ENCODE measurements around the gene TBX3. TPM values are rescaled to one million over a fixed set of nuclear protein-coding genes. Genes with fewer than 3 reads are reported as not detected.
A peak's percentile ranks its signal among the peaks of the same experiment; 100 is the strongest.

Gene TBX3
- polyA plus RNA-seq, 1 donor: 71.7 TPM

DNA sequence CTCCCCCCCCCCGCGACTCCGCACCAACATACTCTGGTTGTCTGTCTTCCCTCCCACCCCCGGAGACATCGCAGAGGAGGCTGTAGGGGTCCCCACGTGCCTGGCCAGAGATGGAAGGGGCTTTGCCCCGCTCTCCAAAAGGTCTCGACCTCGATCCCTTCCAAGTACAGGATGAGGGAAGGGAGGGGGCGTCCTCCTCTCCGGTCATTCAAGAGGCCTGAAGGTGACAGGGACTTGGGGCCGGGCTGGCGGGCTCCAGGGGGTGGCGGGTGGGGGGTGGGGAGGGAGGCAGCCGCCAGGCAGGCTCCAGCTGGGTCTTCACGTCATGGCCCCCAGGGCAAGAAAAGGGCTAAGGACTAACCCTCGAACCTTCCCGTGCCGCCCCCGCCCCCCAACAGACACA, 15.1 kb downstream of the TBX3 start:
- H3K9me3 ChIP-seq (ENCODE audit: control insufficient read depth, low read depth, low read length): peaks cover 11% of the 10 kb centered on the region
- peaks cover 9% of the 10 kb centered on the region for H3K4me1 ChIP-seq (ENCODE audit: control insufficient read depth, insufficient read depth, low read length)
- peak overlapping the region; percentile 78 for H3K27ac ChIP-seq (ENCODE audit: low read length)
- peaks cover 43% of the 10 kb centered on the region for H3K27me3 ChIP-seq (ENCODE audit: control insufficient read depth, insufficient read depth, low read length)
- peak overlapping the region; percentile 53 for H3K4me3 ChIP-seq (ENCODE audit: low read length)
- H3K36me3 ChIP-seq (ENCODE audit: control insufficient read depth, insufficient read depth, low read length): peaks cover 22% of the 10 kb centered on the region
- WGBS (ENCODE audit: insufficient coverage, low lambda C conversion rate): no CpG with 5 or more reads among the region's 20 CpGs
- peak in 1 of 2 donors; percentile 38 for DNase-seq

DNA sequence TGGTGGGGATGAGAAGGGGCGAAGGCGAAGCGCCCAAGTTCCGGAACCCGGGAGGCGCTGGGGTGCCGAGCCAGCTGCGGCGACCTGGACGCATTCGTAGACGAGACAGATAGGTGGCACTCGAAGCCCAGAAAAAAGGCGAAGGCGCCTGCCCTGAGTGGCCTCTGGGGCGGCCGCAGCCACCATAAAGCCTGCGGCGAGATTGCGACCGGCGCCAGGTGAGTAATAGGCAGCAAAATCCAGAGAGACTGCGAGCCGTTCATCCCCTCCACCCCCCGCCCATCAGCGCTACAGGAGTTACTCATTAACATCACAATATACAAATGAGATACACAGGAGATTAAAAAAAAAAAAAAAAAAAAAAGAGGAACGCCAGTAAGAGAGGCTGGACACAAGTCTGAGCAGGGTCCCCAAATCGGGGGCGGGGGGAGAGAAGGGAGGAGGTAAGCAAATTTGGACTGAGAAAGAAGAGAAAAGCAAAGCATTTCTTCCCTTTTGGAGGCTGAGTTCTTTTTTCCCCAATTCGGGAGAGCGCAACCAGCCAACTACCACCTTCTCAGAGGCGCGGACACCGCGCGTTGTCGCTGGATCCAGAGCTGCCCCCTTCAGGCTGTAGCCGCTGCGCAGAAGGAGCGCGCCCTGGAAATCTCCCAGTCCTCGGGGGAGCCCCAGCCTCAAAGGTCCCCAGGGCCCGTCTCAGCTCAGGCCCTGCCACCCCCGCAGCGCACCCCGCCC, 15.7 kb downstream of the TBX3 start:
- Histone ChIP-seq H3K4me3 (ENCODE audit: low read length) (peak overlapping the region; percentile 53), H3K9me3 (ENCODE audit: control insufficient read depth, low read depth, low read length) (peaks cover 11% of the 10 kb centered on the region), H3K27ac (ENCODE audit: low read length) (peak overlapping the region; percentile 78), H3K27me3 (ENCODE audit: control insufficient read depth, insufficient read depth, low read length) (peaks cover 45% of the 10 kb centered on the region), H3K4me1 (ENCODE audit: control insufficient read depth, insufficient read depth, low read length) (peaks cover 9% of the 10 kb centered on the region), H3K36me3 (ENCODE audit: control insufficient read depth, insufficient read depth, low read length) (peaks cover 16% of the 10 kb centered on the region)
- WGBS (ENCODE audit: insufficient coverage, low lambda C conversion rate): no CpG with 5 or more reads among the region's 46 CpGs
- peak; percentile 89 to 95 for DNase-seq

DNA sequence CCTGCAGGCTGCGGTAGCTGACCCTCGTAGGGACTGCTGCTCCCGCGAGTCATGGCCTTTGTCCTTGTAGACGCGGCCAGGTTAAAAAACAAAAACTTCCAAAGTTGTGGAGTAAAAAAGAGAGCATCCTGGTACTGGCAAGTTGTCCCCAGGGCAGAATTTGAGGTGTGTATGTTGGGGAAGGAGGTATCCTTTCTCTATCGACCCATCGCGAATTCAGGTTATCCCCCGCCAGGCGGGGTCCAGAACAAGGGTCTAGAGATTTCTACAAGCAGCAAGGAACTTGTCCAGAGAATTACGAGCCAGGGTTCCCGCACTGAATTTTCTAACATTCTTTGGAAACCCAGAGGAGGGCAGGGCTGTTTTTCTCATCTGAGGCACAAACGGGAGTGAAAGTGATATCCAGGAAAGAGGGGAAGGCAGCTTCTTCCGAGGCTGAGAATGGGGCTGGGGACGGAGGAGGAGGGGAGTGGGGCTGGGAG, 16.3 kb downstream of the TBX3 start:
- DNase-seq: no peak
- Histone ChIP-seq H3K4me1 (ENCODE audit: control insufficient read depth, insufficient read depth, low read length) (peaks cover 9% of the 10 kb centered on the region), H3K9me3 (ENCODE audit: control insufficient read depth, low read depth, low read length) (peaks cover 11% of the 10 kb centered on the region), H3K27ac (ENCODE audit: low read length) (peak overlapping the region; percentile 78), H3K27me3 (ENCODE audit: control insufficient read depth, insufficient read depth, low read length) (peaks cover 45% of the 10 kb centered on the region), H3K4me3 (ENCODE audit: low read length) (peak overlapping the region; percentile 53), H3K36me3 (ENCODE audit: control insufficient read depth, insufficient read depth, low read length) (peaks cover 10% of the 10 kb centered on the region)
- no CpG with 5 or more reads among the region's 16 CpGs for WGBS (ENCODE audit: insufficient coverage, low lambda C conversion rate)

DNA sequence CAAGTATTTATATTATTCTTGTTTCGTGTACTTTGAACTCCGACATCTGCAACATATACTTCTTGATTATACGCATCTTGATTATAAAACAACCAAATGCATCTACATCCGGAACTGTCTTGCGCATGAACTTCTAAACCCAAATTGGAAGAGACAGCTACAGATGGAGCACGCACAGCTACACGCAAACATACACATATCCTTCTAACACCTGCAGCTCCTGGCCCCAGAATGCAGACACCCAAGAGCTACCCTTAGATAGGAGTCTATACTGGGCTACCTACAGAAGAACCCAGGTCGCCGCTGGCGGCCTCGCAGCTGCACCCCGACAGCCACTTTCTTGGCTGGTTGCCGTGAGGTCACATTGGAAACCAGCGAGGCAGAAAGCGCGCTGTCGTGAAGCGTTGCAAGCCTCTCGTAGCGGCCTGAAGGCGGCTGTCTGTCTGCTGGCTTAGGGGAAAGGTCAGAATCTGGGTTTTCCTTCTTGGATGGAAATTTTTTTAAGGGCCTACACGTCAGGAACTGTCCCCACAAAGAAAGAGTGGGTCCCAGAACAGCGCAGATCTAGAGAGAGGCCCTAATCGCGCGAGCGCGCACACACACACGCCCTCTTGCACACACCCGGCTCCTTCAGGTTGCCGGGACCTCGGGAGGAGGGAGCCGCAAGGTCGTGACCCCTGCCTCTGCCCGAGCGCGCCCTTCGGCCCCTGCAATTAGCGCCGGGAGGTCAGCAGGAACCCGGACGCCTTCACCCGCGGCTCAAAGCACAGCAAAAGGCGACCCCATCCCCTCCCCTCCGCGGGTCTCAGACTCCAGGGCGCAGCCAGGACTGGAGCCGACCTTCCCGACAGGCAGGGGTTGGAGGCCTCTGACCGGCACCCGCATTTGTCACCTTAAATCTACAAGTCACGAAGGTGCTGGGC, 17.0 kb downstream of the TBX3 start:
- H3K27ac ChIP-seq (ENCODE audit: low read length): peak overlapping the region; percentile 78
- no peak overlapping the region for H3K4me3 ChIP-seq (ENCODE audit: low read length)
- H3K4me1 ChIP-seq (ENCODE audit: control insufficient read depth, insufficient read depth, low read length): peaks cover 9% of the 10 kb centered on the region
- no CpG with 5 or more reads among the region's 53 CpGs for WGBS (ENCODE audit: insufficient coverage, low lambda C conversion rate)
- H3K36me3 ChIP-seq (ENCODE audit: control insufficient read depth, insufficient read depth, low read length): peaks cover 6% of the 10 kb centered on the region
- peaks cover 11% of the 10 kb centered on the region for H3K9me3 ChIP-seq (ENCODE audit: control insufficient read depth, low read depth, low read length)
- H3K27me3 ChIP-seq (ENCODE audit: control insufficient read depth, insufficient read depth, low read length): peaks cover 45% of the 10 kb centered on the region
- no peak for DNase-seq

DNA sequence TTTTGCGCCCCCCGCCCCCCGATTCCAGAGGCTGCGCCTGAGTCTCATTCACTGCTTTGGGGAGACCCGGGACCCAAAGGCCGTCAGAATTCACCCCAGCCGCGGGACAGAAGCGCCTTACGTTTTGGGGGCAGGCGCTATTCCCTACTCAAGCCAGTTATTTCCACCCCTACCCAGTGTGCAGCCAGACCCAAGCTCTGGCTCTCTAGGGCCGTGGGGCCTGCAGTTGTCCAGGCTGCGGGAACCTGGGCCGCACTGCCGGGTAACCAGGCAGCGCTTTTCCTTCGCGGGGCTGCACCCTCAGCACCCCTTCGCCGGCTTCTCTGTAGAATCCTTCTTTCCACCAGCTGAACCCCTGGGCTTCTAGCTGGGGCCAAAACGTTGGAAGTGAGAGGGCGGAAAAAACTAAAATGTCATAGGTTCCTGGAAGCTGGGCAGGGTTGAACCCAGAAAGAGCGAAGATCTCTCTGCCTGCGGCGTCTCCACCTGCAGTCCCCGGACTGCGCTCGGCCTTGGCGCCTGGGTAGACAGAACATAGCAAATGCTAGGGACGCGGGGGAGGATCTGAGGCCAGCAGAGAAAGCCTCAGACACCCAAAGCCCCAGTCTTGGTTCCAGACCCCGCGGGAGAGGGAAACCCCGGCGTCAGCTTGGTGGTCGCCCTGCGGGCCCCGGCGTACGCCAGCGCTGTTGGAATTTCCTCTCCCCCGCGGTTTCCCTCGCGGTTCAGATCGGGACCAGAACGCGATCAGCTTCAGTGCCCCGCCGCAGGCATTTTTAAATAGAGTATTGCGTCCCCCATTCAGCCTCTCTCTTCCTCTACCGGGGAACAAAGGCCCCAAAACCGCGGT, 18.3 kb downstream of the TBX3 start:
- Histone ChIP-seq H3K4me3 (ENCODE audit: low read length) (no peak overlapping the region), H3K27ac (ENCODE audit: low read length) (no peak overlapping the region), H3K9me3 (ENCODE audit: control insufficient read depth, low read depth, low read length) (peaks cover 11% of the 10 kb centered on the region), H3K4me1 (ENCODE audit: control insufficient read depth, insufficient read depth, low read length) (peaks cover 9% of the 10 kb centered on the region), H3K36me3 (ENCODE audit: control insufficient read depth, insufficient read depth, low read length) (no peaks in the 10 kb centered on the region), H3K27me3 (ENCODE audit: control insufficient read depth, insufficient read depth, low read length) (peaks cover 45% of the 10 kb centered on the region)
- no peak for DNase-seq
- no CpG with 5 or more reads among the region's 54 CpGs for WGBS (ENCODE audit: insufficient coverage, low lambda C conversion rate)

DNA sequence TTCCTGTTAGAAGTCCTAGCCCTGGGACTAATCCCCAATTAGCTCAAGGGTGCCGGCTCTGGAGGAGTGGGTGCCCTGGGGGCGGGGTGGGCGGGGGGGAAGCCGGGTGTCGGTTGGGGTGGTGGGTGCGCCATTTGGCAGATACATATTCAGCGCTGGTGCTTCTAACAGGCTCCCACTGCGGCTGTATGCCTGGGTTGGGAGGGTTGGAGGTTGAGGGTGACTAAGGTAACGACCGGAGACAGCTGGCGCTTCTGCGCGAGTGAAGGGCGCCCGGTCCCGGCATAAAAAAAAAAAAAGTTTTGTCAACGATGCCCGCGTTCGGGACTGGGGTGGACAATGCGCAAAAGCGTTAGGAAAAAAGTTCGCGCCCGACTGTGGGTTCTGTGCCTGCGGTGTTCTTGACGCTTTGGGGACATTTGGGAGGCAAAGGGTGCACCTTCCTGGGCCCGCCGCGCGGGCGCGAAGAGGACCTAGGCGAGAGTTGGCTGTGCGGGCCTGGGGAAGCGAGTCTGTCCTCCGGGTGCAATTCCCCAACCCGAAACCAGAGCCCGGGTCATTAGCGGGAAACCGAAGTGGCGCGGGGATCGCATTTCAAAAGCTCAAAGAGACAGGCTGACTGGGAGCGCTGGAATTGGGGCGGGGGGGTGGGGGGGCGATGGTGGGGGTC, 19.2 kb downstream of the TBX3 start:
- Histone ChIP-seq H3K36me3 (ENCODE audit: control insufficient read depth, insufficient read depth, low read length) (no peaks in the 10 kb centered on the region), H3K4me1 (ENCODE audit: control insufficient read depth, insufficient read depth, low read length) (peaks cover 9% of the 10 kb centered on the region), H3K9me3 (ENCODE audit: control insufficient read depth, low read depth, low read length) (peaks cover 11% of the 10 kb centered on the region), H3K27ac (ENCODE audit: low read length) (no peak overlapping the region), H3K27me3 (ENCODE audit: control insufficient read depth, insufficient read depth, low read length) (peaks cover 45% of the 10 kb centered on the region), H3K4me3 (ENCODE audit: low read length) (no peak overlapping the region)
- no peak for DNase-seq
- WGBS (ENCODE audit: insufficient coverage, low lambda C conversion rate): 0% methylated on average over 2 of the region's 47 CpGs

DNA sequence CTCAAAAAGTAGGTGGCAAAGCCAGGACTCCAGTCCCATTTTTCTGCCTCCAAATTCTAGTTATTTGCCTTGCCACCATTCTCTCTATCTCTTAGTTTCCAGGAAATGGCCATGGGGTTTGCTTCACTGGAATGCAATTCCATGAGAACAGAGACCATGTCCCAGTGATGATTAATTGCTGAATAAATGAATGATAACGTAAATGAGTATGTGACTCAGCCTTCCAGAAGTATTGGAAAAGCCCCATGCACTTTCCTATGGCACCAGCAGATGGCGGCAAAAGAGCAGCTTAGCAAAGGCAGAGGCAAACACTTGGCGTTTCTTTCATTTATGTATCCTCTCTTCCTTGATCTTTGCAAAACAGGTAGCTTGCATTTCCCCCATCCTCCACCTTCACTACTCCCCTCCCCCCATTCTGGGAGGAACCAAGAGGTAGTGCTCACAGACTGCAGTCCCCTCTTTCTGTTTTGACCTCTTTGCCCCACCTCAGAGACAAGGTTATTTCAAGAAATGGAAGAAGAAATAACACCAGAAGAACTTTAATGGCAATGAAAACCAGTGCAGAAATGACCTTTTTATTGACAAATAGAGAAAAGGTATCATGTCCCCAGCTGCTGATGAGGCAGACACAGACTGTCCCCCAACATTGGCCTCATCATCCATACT, 21.3 kb downstream of the TBX3 start:
- Histone ChIP-seq H3K4me3 (ENCODE audit: low read length) (no peak overlapping the region), H3K36me3 (ENCODE audit: control insufficient read depth, insufficient read depth, low read length) (no peaks in the 10 kb centered on the region), H3K27ac (ENCODE audit: low read length) (no peak overlapping the region), H3K4me1 (ENCODE audit: control insufficient read depth, insufficient read depth, low read length) (peaks cover 7% of the 10 kb centered on the region), H3K9me3 (ENCODE audit: control insufficient read depth, low read depth, low read length) (peaks cover 11% of the 10 kb centered on the region), H3K27me3 (ENCODE audit: control insufficient read depth, insufficient read depth, low read length) (peaks cover 38% of the 10 kb centered on the region)
- WGBS (ENCODE audit: insufficient coverage, low lambda C conversion rate): no CpG with 5 or more reads among the region's 3 CpGs
- DNase-seq: peak in 1 of 2 donors; percentile 69

DNA sequence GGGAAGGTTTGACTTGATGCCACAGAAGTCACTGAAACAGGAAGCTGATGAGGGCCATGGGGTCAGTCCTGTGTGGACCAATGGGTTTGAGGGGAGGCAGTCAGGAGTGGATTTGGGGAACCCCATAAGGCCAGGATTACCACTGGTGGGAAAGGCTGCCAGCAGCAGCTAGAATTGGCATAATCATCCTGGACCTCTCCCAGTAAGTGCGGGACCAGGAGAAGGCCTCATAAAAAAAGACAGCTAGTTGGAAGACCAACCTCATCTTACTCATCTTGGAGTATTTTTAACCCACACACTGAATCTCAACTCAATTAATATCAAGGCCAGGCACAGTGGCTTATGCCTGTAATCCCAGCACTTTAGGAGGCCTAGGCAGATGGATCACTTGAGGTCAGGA, 22.7 kb downstream of the TBX3 start:
- H3K4me3 ChIP-seq (ENCODE audit: low read length): no peak overlapping the region
- H3K36me3 ChIP-seq (ENCODE audit: control insufficient read depth, insufficient read depth, low read length): no peaks in the 10 kb centered on the region
- WGBS (ENCODE audit: insufficient coverage, low lambda C conversion rate): no CpG with 5 or more reads among the region's 1 CpG
- no peaks in the 10 kb centered on the region for H3K4me1 ChIP-seq (ENCODE audit: control insufficient read depth, insufficient read depth, low read length)
- peaks cover 6% of the 10 kb centered on the region for H3K9me3 ChIP-seq (ENCODE audit: control insufficient read depth, low read depth, low read length)
- peaks cover 24% of the 10 kb centered on the region for H3K27me3 ChIP-seq (ENCODE audit: control insufficient read depth, insufficient read depth, low read length)
- no peak overlapping the region for H3K27ac ChIP-seq (ENCODE audit: low read length)
- DNase-seq: no peak

DNA sequence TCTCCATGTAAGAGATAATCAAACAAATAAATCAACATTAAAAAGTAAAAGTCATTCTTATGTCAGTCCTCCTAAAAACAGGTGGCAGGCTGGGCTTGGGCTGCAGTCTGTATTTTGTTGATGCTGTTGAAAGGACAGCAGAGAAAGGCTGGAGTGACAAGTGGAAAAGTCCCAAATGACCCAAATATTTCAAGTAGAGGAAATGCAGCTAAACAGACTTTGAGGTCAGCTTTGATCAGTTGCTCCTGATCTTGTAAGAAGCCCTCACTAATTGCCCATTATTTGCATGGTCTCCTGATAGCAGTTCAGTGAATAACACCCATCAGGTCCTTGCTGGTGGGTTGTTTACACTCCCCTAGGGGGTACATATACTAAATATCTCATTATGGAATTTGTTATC, 24.9 kb downstream of the TBX3 start:
- Histone ChIP-seq H3K9me3 (ENCODE audit: control insufficient read depth, low read depth, low read length) (no peaks in the 10 kb centered on the region), H3K36me3 (ENCODE audit: control insufficient read depth, insufficient read depth, low read length) (no peaks in the 10 kb centered on the region), H3K27me3 (ENCODE audit: control insufficient read depth, insufficient read depth, low read length) (peaks cover 4% of the 10 kb centered on the region), H3K27ac (ENCODE audit: low read length) (no peak overlapping the region), H3K4me1 (ENCODE audit: control insufficient read depth, insufficient read depth, low read length) (no peaks in the 10 kb centered on the region), H3K4me3 (ENCODE audit: low read length) (no peak overlapping the region)
- no peak for DNase-seq
